H1 (cell line): ENCODE measurements around the gene MPV17.

Experiments used
- CBX5 ChIP-seq: fragments of 300-800, 300-1000 bp; sonication (generic); IDR thresholded peaks from 2 replicates; pipeline ENCODE4 v1.7.1; 2016; ENCODE audit warnings: antibody characterized with exemption, low read length, low read depth
- CEBPB ChIP-seq: IDR thresholded peaks from 2 replicates; pipeline ENCODE4 v1.6.1; 2012; ENCODE audit warnings: low read depth, low read length
- CHD2 ChIP-seq: IDR thresholded peaks from 2 replicates; pipeline ENCODE4 v1.6.1; 2012; ENCODE audit warnings: low read length, improper control_type of control experiment
- EZH2 ChIP-seq: fragments of 200-600 bp; sonication (generic); IDR thresholded peaks from 2 replicates; pipeline ENCODE4 v1.7.1; 2012; ENCODE audit warnings: low read depth, mild to moderate bottlenecking, moderate library complexity, low read length, inconsistent platforms; ENCODE audit not compliant: severe bottlenecking
- GABPA ChIP-seq: IDR thresholded peaks from 2 replicates; pipeline ENCODE4 v1.6.1; 2011; ENCODE audit warnings: mild to moderate bottlenecking, low read length, moderate library complexity, borderline replicate concordance; ENCODE audit not compliant: insufficient read depth
- HDAC2 ChIP-seq, 2 experiments: fragments of 300-600 bp in 1 of 2; sonication (generic) in 1 of 2; IDR thresholded peaks; 2 replicates each; pipeline ENCODE4 v1.6.1; 2011 to 2012; ENCODE audit warnings: low read depth in 2 of 2, low read length in 2 of 2, mild to moderate bottlenecking in 2 of 2, moderate library complexity in 2 of 2, borderline replicate concordance in 1 of 2, inconsistent platforms in 1 of 2
- POLR2A ChIP-seq, 2 experiments: IDR thresholded peaks; 1 replicate in 1 of 2; 2 replicates in 1 of 2; pipeline ENCODE4 v1.6.1; 2011; ENCODE audit warnings: low read depth in 2 of 2, low read length in 2 of 2, mild to moderate bottlenecking in 2 of 2; ENCODE audit errors: control extremely low read depth in 1 of 2
- POLR2AphosphoS5 ChIP-seq: IDR thresholded peaks from 2 replicates; pipeline ENCODE4 v1.6.1; 2011; ENCODE audit warnings: low read depth, low read length
- RBBP5 ChIP-seq: IDR thresholded peaks from 2 replicates; pipeline ENCODE4 v1.7.1; 2012; ENCODE audit warnings: low read depth, mild to moderate bottlenecking, inconsistent platforms, low read length, moderate library complexity, borderline replicate concordance
- SP2 ChIP-seq: IDR thresholded peaks from 2 replicates; pipeline ENCODE4 v1.6.1; 2012; ENCODE audit warnings: mild to moderate bottlenecking, low read length, inconsistent platforms
- TEAD4 ChIP-seq: IDR thresholded peaks from 2 replicates; pipeline ENCODE4 v1.6.1; 2012; ENCODE audit warnings: low read depth, low read length, inconsistent platforms, mixed read lengths
- TF ChIP-seq, protein P1 (sequence below), 3 experiments: IDR thresholded peaks; 1 replicate in 2 of 3; 2 replicates in 1 of 3; pipeline versions ENCODE4 v1.5.1 to v1.6.1; 2011; ENCODE audit warnings: low read length in 3 of 3, mild to moderate bottlenecking in 3 of 3, inconsistent platforms in 2 of 3, low read depth in 1 of 3, moderate library complexity in 1 of 3; ENCODE audit not compliant: insufficient read depth in 1 of 3; ENCODE audit errors: control extremely low read depth in 1 of 3
- TF ChIP-seq, protein P2 (sequence below): IDR thresholded peaks from 2 replicates; pipeline ENCODE4 v1.6.1; 2011; ENCODE audit warnings: low read length, improper control_type of control experiment

DNA sequence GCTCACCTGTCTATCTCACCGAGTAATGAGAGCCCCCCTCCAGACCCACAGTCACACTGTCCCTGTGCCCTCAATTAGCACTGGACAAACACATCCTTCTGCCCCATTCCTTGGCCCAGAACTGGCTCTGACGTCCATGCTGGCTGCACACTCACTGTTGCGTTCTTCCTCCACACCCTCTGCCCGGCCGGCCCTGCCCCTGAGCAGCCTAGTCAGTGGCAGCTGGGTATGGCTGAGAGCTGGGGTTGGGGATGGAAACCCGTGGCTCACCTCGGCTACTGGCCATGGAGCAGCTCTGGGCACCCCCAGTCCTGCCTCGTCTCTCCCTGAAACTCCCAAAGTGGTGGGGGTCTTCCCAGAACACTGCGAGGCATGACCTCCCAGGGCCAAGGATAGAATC, 8.2 kb downstream of the MPV17 start:
- TF ChIP-seq CEBPB (no peak), CBX5 (no peak), TEAD4 (no peak), RBBP5 (no peak), POLR2AphosphoS5 (no peak), EZH2 (no peak), GABPA (no peak), CHD2 (no peak), POLR2A (IDR thresholded peaks at IDR 0.05; ENCODE audit: control extremely low read depth in 1 of 2, low read depth in 2 of 2, low read length in 2 of 2) (no peak), HDAC2 (IDR thresholded peaks at IDR 0.05; ENCODE audit: borderline replicate concordance in 1 of 2, low read depth in 2 of 2, low read length in 2 of 2) (no peak), SP2 (no peak)
- TF ChIP-seq, protein P1, sequence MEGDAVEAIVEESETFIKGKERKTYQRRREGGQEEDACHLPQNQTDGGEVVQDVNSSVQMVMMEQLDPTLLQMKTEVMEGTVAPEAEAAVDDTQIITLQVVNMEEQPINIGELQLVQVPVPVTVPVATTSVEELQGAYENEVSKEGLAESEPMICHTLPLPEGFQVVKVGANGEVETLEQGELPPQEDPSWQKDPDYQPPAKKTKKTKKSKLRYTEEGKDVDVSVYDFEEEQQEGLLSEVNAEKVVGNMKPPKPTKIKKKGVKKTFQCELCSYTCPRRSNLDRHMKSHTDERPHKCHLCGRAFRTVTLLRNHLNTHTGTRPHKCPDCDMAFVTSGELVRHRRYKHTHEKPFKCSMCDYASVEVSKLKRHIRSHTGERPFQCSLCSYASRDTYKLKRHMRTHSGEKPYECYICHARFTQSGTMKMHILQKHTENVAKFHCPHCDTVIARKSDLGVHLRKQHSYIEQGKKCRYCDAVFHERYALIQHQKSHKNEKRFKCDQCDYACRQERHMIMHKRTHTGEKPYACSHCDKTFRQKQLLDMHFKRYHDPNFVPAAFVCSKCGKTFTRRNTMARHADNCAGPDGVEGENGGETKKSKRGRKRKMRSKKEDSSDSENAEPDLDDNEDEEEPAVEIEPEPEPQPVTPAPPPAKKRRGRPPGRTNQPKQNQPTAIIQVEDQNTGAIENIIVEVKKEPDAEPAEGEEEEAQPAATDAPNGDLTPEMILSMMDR (IDR thresholded peaks at IDR 0.05; ENCODE audit: control extremely low read depth in 1 of 3, insufficient read depth in 1 of 3, low read depth in 1 of 3, low read length in 3 of 3): no peak
- TF ChIP-seq, protein P2, sequence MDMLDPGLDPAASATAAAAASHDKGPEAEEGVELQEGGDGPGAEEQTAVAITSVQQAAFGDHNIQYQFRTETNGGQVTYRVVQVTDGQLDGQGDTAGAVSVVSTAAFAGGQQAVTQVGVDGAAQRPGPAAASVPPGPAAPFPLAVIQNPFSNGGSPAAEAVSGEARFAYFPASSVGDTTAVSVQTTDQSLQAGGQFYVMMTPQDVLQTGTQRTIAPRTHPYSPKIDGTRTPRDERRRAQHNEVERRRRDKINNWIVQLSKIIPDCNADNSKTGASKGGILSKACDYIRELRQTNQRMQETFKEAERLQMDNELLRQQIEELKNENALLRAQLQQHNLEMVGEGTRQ: no peak
